Tibial artery (tissue), 4 donors: ENCODE results near the gene GAD2.
"Not testable (repeated sequence)": the region's sequence is repeated elsewhere in the genome, so short reads cannot be mapped to it uniquely, and the experiment has no call there.

Experiments
- DNase-seq, 2 donors: peaks; one replicate each; pipeline ENCODE4 v3.0.0-alpha.2; 2019
- H3K27ac ChIP-seq, 2 donors: fragments of 200-600 bp; sonication (generic) in 1 of 2; 1 replicate in 1 of 2; 2 replicates in 1 of 2; pipeline ENCODE4 v1.5.1; 2018 to 2019; ENCODE audit warnings: mild to moderate bottlenecking in 1 of 2
- H3K27me3 ChIP-seq, 2 donors: fragments of 200-600 bp; sonication (generic) in 1 of 2; one replicate each; pipeline versions ENCODE4 v1.5.1 to v1.6.0; 2016 to 2019
- H3K36me3 ChIP-seq, 3 donors: fragments of 200-600 bp; sonication (generic) in 2 of 3; one replicate each; pipeline ENCODE4 v1.5.1; 2016 to 2019; ENCODE audit warnings: mild to moderate bottlenecking in 2 of 3
- H3K4me1 ChIP-seq, 4 donors: fragments of 200-600 bp; sonication (generic) in 2 of 4; 1 replicate in 3 of 4; 2 replicates in 1 of 4; pipeline ENCODE4 v1.5.1; 2016 to 2019
- H3K4me3 ChIP-seq, 2 donors: fragments of 200-600 bp; sonication (generic) in 1 of 2; 1 replicate in 1 of 2; 2 replicates in 1 of 2; pipeline ENCODE4 v1.5.1; 2018 to 2019; ENCODE audit warnings: mild to moderate bottlenecking in 2 of 2
- H3K9me3 ChIP-seq, 3 donors: fragments of 200-600 bp; sonication (generic) in 1 of 3; one replicate each; pipeline ENCODE4 v1.5.1; 2016 to 2019
- CTCF ChIP-seq, 2 experiments: fragments of 200-600 bp in 1 of 2; fragments of 450-650 bp in 1 of 2; IDR thresholded peaks; one replicate each; pipeline ENCODE4 v1.5.1; 2017 to 2019; ENCODE audit warnings: antibody characterized with exemption in 2 of 2, mild to moderate bottlenecking in 1 of 2, moderate library complexity in 1 of 2
- intact Hi-C: fragments of 100-400 bp; cut with DNase I; formaldehyde crosslinking; loops from one replicate; pipeline ENCODE4 v1.15.0; 2023; ENCODE audit warnings: low total_unique reads

The GAD2 gene

GRCh38 chr10:26336979-26337378 lies 120.4 kb downstream of the GAD2 start:
- H3K4me3 ChIP-seq, result no peak overlapping the region
- TF ChIP-seq CTCF (IDR thresholded peaks at IDR 0.05), result no peak
- no peaks in the 10 kb centered on the region for H3K4me1 ChIP-seq
- no peaks in the 10 kb centered on the region for H3K27me3 ChIP-seq
- no peak overlapping the region for H3K27ac ChIP-seq
- DNase-seq, result no peak
- H3K9me3 ChIP-seq, result peaks cover 0 to 7% (median 6%) of the 10 kb centered on the region in 3 donors
- intact Hi-C loops, result loop anchor here (5.0 kb wide), 1 partner anchor 255 kb away; no protein-coding TSS in a partner anchor
- no peaks in the 10 kb centered on the region for H3K36me3 ChIP-seq

GRCh38 chr10:26341701-26342100 lies 125.1 kb downstream of the GAD2 start:
- no peaks in the 10 kb centered on the region for H3K9me3 ChIP-seq
- no peaks in the 10 kb centered on the region for H3K36me3 ChIP-seq
- no peak overlapping the region for H3K4me3 ChIP-seq
- no peaks in the 10 kb centered on the region for H3K4me1 ChIP-seq
- TF ChIP-seq CTCF (IDR thresholded peaks at IDR 0.05), result no peak
- no peak for DNase-seq
- intact Hi-C loops, result no loop called here
- no peaks in the 10 kb centered on the region for H3K27me3 ChIP-seq
- H3K27ac ChIP-seq, result no peak overlapping the region

GRCh38 chr10:26348821-26349417 lies 132.3 kb downstream of the GAD2 start:
- H3K4me1 ChIP-seq, H3K27ac ChIP-seq, DNase-seq, H3K27me3 ChIP-seq, H3K9me3 ChIP-seq, H3K4me3 ChIP-seq, H3K36me3 ChIP-seq, intact Hi-C loops: not testable (repeated sequence)
